GM21423 (cell line): ENCODE measurements around the gene ZNF280A.

Source experiments
- ATAC-seq: cut with Tn5 transposase; IDR thresholded peaks from one replicate; pipeline ENCODE4 v1.9.1; 2021; ENCODE audit warnings: mild to moderate bottlenecking, moderate library complexity; ENCODE audit not compliant: unreplicated experiment

Gene ZNF280A, protein sequence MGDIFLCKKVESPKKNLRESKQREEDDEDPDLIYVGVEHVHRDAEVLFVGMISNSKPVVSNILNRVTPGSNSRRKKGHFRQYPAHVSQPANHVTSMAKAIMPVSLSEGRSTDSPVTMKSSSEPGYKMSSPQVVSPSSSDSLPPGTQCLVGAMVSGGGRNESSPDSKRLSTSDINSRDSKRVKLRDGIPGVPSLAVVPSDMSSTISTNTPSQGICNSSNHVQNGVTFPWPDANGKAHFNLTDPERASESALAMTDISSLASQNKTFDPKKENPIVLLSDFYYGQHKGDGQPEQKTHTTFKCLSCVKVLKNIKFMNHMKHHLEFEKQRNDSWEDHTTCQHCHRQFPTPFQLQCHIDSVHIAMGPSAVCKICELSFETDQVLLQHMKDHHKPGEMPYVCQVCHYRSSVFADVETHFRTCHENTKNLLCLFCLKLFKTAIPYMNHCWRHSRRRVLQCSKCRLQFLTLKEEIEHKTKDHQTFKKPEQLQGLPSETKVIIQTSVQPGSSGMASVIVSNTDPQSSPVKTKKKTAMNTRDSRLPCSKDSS

GRCh38 chr22:22520020-22520656 lies at the start of gene ZNF280A:
TSS of gene ZNF280A (minus strand) at chr22:22520270. CDS start at chr22:22515630, 4,640 bp downstream.
- no peak for ATAC-seq

DNA sequence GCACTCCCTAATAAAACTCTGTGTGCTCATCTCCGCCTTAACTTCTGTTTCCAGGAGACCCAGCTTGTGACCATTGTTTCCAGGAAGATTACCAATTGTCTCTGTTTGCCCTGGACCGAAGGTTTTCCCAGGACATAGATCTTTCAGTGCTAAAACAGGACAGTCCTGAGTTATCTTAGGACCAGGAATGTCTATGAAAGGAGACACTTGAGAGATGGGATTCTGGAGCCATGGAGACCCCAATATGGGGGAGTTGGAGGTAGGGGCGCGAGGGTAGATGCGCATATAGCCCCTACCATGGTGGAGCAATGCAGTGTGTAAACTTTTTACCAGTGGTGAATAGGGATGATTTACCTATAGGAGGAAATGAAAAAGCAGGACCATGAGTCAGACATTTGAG lies 49.1 kb upstream of the ZNF280A start:
- ATAC-seq, result no peak

DNA sequence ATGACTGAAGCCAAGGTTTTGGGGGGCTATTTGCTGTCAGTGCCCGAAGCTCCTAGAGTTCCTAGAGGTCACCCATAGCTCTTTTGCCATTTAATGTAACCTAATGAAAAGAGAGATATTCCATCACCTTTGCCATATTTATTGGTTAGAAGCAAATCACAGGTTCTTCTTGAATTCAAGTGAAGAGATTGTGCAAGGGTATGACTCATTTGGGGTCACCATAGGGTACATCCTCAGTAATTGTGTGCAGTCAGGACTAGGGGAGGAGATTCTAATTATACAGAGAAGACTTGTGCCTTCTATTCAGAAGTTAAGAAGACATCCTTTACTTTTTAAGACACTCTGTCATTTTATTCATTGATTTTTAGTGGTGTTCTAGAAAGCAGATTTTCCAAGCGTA lies 45.9 kb upstream of the ZNF280A start:
- ATAC-seq, result no peak

GRCh38 chr22:22558972-22559603 lies 39.0 kb upstream of the ZNF280A start, which contains the start of gene PRAME:
TSS of gene PRAME (minus strand) at chr22:22559265. CDS start at chr22:22556832, 2,433 bp downstream.
- ATAC-seq, result no peak

- ATAC-seq, result no peak
Observed at GRCh38 chr22:22558071-22558971, 38.3 kb upstream of the ZNF280A start.

DNA sequence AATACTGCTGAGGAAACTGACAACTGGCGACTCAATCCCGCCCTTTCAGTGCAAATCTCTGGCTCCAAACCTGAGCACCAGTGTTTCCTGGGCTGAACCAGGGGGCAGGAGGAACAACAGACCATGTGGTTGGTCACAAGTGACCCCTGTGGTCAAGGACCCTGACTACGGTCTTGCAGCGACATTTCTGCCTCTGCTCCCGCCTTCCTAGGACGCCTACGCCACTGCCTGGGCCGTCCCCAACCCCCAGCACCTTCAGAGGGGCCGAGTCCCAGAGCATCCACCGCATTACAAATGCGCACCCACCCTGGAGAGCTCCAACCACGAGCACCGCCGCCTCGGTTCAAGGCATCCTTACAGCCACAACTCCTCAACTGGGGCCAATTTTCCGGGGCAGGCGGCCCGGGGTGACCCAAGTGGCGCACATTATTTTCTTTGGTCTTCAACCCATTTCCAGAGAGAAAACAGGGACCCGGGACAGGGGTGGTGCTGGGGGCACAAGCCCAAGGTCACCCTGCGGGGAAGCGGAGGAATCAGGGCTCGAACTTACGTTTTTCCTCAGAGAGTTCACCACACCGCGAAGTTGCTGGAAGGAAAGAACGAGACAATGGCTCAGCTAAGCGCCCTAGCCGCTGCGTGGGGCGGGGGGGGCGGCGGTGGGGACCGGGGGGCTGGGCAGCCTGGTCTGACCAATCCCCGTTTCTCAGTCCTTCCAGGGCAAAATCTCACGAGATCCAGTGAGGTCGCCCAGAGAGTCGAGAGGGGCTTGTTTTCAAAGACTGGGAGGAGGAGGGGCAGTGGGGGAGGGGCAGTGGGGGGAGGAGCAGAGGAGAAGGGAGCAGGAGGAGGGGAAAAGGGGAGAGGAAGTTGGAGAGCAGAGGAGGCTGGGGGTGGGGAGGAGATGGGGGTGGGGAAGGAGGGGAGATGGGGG lies 37.2 kb upstream of the ZNF280A start:
- ATAC-seq, result no peak

DNA sequence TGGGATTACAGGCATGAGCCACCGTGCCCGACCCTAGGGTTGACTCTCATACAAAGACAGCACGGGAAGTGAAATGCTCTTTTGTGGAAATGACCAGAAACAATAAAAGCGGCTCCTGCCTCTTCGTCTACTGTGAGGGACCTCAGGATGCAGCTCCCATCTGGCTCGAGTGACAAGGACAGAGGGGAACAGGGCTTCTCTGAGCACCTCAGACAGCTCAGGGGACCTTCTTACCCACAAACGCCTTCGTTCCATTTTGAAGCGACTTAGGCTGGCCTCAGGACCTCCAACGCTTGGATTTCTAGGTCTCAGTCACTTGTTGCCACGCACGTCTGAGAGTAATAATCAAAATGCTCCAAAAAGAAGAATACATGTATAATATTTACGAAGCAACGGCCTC lies 36.5 kb upstream of the ZNF280A start:
- ATAC-seq, result no peak

DNA sequence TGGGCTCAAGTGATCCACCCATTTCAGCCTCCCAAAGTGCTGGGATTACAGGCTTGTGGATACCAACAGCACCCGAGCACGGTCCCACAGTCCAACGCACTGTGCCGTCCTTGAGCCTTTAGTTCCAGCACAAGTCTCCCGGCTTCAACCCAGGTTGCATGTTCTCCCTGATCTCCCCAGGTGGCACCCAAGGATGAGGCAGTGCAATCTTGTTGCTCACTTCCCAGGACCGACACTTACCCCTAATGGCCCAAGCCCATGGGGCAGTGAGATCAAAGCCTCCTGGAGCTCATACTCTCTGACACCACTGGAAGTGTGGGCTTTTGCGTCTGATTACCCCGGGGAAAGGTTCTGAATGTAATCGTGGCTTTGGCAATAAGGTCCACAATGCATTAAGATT lies 35.5 kb upstream of the ZNF280A start:
- no peak for ATAC-seq

DNA sequence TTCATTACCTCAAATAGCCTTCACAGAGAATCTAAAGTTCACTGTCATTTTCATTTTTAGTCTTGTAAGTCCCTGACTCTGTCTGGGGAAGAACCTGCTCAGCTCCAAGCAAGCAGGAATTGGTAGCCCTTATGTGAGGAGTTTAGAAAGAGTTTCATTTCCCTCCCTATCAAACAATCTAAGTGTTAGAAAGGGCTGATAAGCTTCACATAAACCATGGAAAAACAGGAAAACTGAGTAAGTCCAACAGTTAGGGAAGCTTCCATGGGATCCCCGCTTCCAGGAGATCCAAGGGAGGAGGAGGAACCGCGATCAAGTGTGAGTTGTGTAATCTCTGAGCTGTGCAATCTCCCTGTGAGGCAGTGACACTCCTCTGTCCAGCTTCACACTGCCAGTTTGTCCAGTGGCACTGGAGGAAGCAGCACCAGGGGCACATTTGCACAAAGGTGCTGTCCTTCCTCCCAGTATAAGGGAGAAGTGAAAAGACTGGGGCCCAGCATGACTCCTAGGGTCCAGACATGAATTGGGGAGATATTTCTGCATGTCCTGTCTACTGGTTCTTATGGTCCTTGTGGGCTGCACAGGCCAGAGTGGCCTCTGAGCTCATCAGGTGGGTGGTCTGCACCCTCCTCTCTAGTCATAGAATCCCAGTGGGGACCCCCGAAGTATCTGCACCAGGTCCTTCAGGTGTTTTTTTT lies 34.7 kb upstream of the ZNF280A start:
- ATAC-seq, result no peak

DNA sequence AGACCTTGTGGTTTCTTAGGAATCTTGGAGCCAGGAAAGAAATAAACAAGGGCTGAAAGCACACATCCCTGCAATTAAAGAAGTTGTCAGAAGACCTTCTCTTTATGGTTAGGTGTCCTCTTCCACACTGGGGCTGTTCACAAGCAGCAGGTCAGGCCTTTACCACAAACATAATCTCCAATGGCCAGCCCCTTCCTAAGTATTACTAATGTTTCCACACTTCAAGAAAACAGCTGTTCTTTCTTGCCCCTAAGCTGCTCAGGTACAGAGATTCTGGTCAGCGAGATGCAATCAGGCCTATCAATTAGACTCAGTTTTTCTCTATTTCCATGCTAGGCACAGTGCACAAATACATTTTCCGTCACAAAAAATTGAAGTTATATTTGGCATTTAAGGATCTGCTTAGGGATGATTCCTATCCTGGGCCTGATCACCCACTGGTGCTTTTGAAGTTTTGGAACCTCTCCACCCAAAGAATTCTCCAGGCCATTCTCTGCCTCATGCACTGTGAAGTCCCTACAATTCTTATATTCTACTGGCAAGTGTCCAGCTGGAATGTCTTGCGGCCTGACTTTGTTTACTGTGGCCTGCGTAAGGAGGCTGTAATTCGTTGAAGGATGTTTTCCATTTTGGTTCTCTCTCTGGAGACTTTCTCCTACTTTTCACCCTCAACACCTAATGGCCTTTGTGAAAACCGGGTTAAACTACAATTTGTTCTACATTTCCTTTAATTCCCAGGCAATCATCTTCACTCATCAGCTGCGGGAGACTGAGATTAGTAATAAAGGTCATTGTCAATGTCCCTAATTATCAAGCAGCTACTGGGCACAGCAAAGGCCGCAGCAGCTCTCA lies 33.9 kb upstream of the ZNF280A start:
- ATAC-seq, result no peak

GRCh38 chr22:22553141-22553540 lies 33.1 kb upstream of the ZNF280A start:
- ATAC-seq, result no peak

DNA sequence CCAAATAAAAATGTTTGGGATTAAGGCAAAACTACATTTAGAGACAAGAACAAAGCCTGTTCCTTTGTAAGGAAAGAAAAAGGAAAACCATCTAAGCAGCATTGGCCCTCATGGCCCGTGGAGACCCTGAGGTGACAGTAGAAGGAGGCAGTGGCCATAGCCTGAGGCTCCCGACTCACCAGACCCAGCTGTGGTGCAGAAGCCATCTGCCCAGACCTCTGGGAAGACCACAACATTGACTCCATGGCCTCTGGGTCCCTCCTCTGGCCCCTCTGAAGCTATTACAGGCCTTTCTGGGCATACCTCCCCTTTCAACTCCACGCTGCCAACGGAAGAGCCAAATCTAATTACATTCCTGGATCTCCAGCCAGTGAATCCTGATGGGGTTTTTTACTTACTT lies 32.6 kb upstream of the ZNF280A start:
- ATAC-seq, result no peak

GRCh38 chr22:22550789-22551434 lies 30.8 kb upstream of the ZNF280A start:
- ATAC-seq, result no peak

DNA sequence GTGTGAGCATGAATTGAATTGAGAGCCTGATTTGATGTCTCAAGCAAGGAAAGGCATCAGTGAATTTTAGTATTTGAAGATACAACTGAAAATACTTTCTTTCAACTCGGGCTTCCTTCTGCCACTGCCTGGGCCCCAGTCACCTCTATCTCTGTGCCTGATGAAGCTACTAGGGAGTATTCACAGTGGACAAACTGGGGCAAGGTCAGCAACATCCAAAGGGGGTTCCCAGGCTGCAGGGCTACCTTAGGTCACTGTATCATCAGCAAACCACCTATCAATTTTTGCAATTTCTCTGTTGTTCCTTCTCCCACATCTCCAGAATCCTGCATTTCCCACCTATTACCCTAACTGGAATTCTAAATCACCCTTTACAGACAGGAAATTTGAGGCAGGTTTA lies 28.8 kb upstream of the ZNF280A start:
- no peak for ATAC-seq

GRCh38 chr22:22548317-22548716 lies 28.2 kb upstream of the ZNF280A start:
- no peak for ATAC-seq

GRCh38 chr22:22547692-22548300 lies 27.7 kb upstream of the ZNF280A start:
- no peak for ATAC-seq

GRCh38 chr22:22547226-22547625 lies 27.2 kb upstream of the ZNF280A start:
- ATAC-seq, result no peak
